HepG2 (cell line): ENCODE results near the gene KIRREL2. TPM values are rescaled to one million over a fixed set of nuclear protein-coding genes. Genes with fewer than 3 reads are reported as not detected.
A peak's percentile ranks its signal among the peaks of the same experiment; 100 is the strongest.

Source experiments
- CCAR2 ChIP-seq: fragments of 200-400 bp; formaldehyde crosslinking; optimal IDR thresholded peaks from 2 replicates; pipeline ENCODE3; 2018; ENCODE audit warnings: low read depth, mild to moderate bottlenecking, low read length, moderate library complexity
- HDAC2 ChIP-seq: sonication (generic); formaldehyde crosslinking; IDR thresholded peaks from 2 replicates; pipeline ENCODE4 v1.4.0; 2020; ENCODE audit warnings: missing genetic modification reagents
- KDM2A ChIP-seq: sonication (generic); formaldehyde crosslinking; IDR thresholded peaks from 2 replicates; pipeline ENCODE4 v1.4.0; 2020; ENCODE audit warnings: low read depth, missing genetic modification reagents, borderline replicate concordance
- MYC ChIP-seq: sonication (generic); formaldehyde crosslinking; IDR thresholded peaks from 2 replicates; pipeline ENCODE4 v1.9.0; 2021; ENCODE audit warnings: missing genetic modification reagents, borderline replicate concordance
- PHF8 ChIP-seq: sonication (generic); formaldehyde crosslinking; IDR thresholded peaks from 2 replicates; pipeline ENCODE4 v1.5.0; 2020; ENCODE audit warnings: missing genetic modification reagents
- SAP130 ChIP-seq: IDR thresholded peaks from 2 replicates; pipeline ENCODE4 v1.6.1; 2016; ENCODE audit warnings: low read depth
- SOX6 ChIP-seq, 2 experiments: fragments of 450-650 bp in 1 of 2; sonication (generic) in 1 of 2; formaldehyde crosslinking in 1 of 2; IDR thresholded peaks; 2 replicates each; pipeline versions ENCODE4 v1.4.0 to v1.6.1; 2017 to 2020; ENCODE audit warnings: antibody characterized with exemption in 1 of 2, mild to moderate bottlenecking in 1 of 2, missing genetic modification reagents in 1 of 2
- SP5 ChIP-seq: IDR thresholded peaks from 2 replicates; pipeline ENCODE4 v1.6.1; 2016; ENCODE audit warnings: low read depth, borderline replicate concordance
- SPEN ChIP-seq: sonication (generic); formaldehyde crosslinking; IDR thresholded peaks from 2 replicates; pipeline ENCODE4 v1.5.1; 2020; ENCODE audit warnings: low read depth, mild to moderate bottlenecking, missing genetic modification reagents
- TBX2 ChIP-seq: sonication (generic); formaldehyde crosslinking; IDR thresholded peaks from 2 replicates; pipeline ENCODE4 v1.5.0; 2020; ENCODE audit warnings: missing genetic modification reagents, mild to moderate bottlenecking, borderline replicate concordance
- THAP11 ChIP-seq: IDR thresholded peaks from 2 replicates; pipeline ENCODE4 v1.6.1; 2016; ENCODE audit warnings: missing biosample characterization, missing genetic modification reagents
- ZFY ChIP-seq: sonication (generic); formaldehyde crosslinking; IDR thresholded peaks from 2 replicates; pipeline ENCODE4 v1.4.0; 2020; ENCODE audit warnings: missing genetic modification reagents
- ZNF225 ChIP-seq: sonication (generic); formaldehyde crosslinking; IDR thresholded peaks from 2 replicates; pipeline ENCODE4 v1.4.0; 2020; ENCODE audit warnings: mild to moderate bottlenecking, missing genetic modification reagents
- ZNF34 ChIP-seq: sonication (generic); formaldehyde crosslinking; IDR thresholded peaks from 2 replicates; pipeline ENCODE4 v1.4.0; 2020; ENCODE audit warnings: mild to moderate bottlenecking, missing genetic modification reagents, borderline replicate concordance
- polyA plus RNA-seq, 8 experiments: library from polyadenylated mRNA; depleted of rRNA in 3 of 8; stranded (reverse) in 7 of 8; unstranded in 1 of 8; fragments of >200 nt; fragmentation: Illumina TruSeq in 4 of 8; extraction: Trizol in 4 of 8; gene quantifications; 2 replicates each; pipeline versions ENCODE4 v1.2.1 to v1.2.3, GENCODE V29; 2011 to 2016; ENCODE audit warnings: low read depth in 4 of 8, missing spikeins in 1 of 8, mixed read lengths in 1 of 8; ENCODE audit not compliant: insufficient read depth in 1 of 8
- total RNA-seq, 5 experiments: library from RNA; depleted of rRNA; stranded (reverse); fragments of >200 nt; fragmentation: Illumina TruSeq; extraction: Trizol; gene quantifications; 2 replicates each; pipeline ENCODE4 v1.2.3, GENCODE V29; 2016; ENCODE audit warnings: low read depth in 1 of 5
- TF ChIP-seq, protein P1 (sequence below): sonication (generic); formaldehyde crosslinking; IDR thresholded peaks from 2 replicates; pipeline ENCODE4 v1.5.0; 2020; ENCODE audit warnings: mild to moderate bottlenecking, missing genetic modification reagents, borderline replicate concordance
- TF ChIP-seq, protein P2 (sequence below): IDR thresholded peaks from 2 replicates; pipeline ENCODE4 v1.6.1; 2012; ENCODE audit warnings: inconsistent platforms
- TF ChIP-seq, protein P3 (sequence below): sonication (generic); formaldehyde crosslinking; IDR thresholded peaks from 2 replicates; pipeline ENCODE4 v1.4.0; 2020; ENCODE audit warnings: missing genetic modification reagents
- TF ChIP-seq, protein P4 (sequence below): IDR thresholded peaks from 2 replicates; pipeline ENCODE4 v1.6.1; 2018; ENCODE audit warnings: missing genetic modification reagents, mild to moderate bottlenecking, missing compliant biosample characterization

KIRREL2 gene
- total and polyA plus RNA-seq, 2 of the 13 experiments (the other 11 are each of a cell fraction or from before 2014, with no cell fraction given): 0.18 to 2.4 TPM

DNA sequence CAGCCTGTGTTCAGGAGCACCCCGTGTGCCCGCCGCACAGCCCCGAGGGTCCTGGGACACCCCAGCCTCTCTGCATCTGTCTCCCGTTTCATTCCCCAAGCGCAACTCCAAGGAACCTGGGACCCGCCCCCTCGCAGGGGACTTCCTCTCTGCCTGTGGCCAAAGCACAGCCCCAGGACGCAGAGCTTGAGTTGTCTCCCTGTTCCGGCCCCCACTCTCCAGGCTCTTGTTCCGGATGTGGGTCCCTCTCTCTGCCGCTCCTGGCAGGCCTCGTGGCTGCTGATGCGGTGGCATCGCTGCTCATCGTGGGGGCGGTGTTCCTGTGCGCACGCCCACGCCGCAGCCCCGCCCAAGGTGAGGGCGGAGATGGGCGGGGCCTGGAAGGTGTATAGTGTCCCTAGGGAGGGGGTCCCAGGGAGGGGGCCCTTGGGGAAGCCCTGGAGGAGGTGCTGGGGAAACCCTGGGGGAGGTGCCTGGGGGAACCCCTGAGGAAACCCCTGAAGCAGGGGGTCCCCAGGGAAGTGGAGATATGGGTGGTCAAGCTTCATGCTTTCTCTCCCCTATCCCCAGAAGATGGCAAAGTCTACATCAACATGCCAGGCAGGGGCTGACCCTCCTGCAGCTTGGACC is 47.0 kb downstream of the KIRREL2 start (continued):
- TF ChIP-seq, protein P1, sequence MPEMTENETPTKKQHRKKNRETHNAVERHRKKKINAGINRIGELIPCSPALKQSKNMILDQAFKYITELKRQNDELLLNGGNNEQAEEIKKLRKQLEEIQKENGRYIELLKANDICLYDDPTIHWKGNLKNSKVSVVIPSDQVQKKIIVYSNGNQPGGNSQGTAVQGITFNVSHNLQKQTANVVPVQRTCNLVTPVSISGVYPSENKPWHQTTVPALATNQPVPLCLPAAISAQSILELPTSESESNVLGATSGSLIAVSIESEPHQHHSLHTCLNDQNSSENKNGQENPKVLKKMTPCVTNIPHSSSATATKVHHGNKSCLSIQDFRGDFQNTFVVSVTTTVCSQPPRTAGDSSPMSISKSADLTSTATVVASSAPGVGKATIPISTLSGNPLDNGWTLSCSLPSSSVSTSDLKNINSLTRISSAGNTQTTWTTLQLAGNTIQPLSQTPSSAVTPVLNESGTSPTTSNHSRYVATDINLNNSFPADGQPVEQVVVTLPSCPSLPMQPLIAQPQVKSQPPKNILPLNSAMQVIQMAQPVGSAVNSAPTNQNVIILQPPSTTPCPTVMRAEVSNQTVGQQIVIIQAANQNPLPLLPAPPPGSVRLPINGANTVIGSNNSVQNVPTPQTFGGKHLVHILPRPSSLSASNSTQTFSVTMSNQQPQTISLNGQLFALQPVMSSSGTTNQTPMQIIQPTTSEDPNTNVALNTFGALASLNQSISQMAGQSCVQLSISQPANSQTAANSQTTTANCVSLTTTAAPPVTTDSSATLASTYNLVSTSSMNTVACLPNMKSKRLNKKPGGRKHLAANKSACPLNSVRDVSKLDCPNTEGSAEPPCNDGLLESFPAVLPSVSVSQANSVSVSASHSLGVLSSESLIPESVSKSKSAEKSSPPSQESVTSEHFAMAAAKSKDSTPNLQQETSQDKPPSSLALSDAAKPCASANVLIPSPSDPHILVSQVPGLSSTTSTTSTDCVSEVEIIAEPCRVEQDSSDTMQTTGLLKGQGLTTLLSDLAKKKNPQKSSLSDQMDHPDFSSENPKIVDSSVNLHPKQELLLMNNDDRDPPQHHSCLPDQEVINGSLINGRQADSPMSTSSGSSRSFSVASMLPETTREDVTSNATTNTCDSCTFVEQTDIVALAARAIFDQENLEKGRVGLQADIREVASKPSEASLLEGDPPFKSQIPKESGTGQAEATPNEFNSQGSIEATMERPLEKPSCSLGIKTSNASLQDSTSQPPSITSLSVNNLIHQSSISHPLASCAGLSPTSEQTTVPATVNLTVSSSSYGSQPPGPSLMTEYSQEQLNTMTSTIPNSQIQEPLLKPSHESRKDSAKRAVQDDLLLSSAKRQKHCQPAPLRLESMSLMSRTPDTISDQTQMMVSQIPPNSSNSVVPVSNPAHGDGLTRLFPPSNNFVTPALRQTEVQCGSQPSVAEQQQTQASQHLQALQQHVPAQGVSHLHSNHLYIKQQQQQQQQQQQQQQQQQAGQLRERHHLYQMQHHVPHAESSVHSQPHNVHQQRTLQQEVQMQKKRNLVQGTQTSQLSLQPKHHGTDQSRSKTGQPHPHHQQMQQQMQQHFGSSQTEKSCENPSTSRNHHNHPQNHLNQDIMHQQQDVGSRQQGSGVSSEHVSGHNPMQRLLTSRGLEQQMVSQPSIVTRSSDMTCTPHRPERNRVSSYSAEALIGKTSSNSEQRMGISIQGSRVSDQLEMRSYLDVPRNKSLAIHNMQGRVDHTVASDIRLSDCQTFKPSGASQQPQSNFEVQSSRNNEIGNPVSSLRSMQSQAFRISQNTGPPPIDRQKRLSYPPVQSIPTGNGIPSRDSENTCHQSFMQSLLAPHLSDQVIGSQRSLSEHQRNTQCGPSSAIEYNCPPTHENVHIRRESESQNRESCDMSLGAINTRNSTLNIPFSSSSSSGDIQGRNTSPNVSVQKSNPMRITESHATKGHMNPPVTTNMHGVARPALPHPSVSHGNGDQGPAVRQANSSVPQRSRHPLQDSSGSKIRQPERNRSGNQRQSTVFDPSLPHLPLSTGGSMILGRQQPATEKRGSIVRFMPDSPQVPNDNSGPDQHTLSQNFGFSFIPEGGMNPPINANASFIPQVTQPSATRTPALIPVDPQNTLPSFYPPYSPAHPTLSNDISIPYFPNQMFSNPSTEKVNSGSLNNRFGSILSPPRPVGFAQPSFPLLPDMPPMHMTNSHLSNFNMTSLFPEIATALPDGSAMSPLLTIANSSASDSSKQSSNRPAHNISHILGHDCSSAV (CRISPR knock-in tag): no peak
- TF ChIP-seq SAP130 (CRISPR knock-in tag) (peak; percentile 79), SP5 (peak; percentile 63; the same call in 1 of the 2 replicates), ZFY (peak; percentile 42; the same call in 1 of the 2 replicates), THAP11 (peak; percentile 66), TBX2 (CRISPR knock-in tag) (peak; percentile 28; the same call in 1 of the 2 replicates), CCAR2 (no peak), PHF8 (CRISPR knock-in tag) (0 out of 2 replicates have a peak, but pooled peaks have one; percentile 22), SPEN (CRISPR knock-in tag) (peak; percentile 23; the same call in 1 of the 2 replicates), MYC (CRISPR knock-in tag) (peak; percentile 63; the same call in 1 of the 2 replicates), HDAC2 (CRISPR knock-in tag) (peak; percentile 45; the same call in 1 of the 2 replicates), KDM2A (CRISPR knock-in tag) (0 out of 2 replicates have a peak, but pooled peaks have one; percentile 33), ZNF34 (CRISPR knock-in tag) (no peak), ZNF225 (no peak), SOX6 (IDR thresholded peaks at IDR 0.05) (no peak), SOX6 (CRISPR knock-in tag; IDR thresholded peaks at IDR 0.05) (no peak)
- TF ChIP-seq, protein P2, sequence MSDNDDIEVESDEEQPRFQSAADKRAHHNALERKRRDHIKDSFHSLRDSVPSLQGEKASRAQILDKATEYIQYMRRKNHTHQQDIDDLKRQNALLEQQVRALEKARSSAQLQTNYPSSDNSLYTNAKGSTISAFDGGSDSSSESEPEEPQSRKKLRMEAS: peak; percentile 68
- TF ChIP-seq, protein P3, sequence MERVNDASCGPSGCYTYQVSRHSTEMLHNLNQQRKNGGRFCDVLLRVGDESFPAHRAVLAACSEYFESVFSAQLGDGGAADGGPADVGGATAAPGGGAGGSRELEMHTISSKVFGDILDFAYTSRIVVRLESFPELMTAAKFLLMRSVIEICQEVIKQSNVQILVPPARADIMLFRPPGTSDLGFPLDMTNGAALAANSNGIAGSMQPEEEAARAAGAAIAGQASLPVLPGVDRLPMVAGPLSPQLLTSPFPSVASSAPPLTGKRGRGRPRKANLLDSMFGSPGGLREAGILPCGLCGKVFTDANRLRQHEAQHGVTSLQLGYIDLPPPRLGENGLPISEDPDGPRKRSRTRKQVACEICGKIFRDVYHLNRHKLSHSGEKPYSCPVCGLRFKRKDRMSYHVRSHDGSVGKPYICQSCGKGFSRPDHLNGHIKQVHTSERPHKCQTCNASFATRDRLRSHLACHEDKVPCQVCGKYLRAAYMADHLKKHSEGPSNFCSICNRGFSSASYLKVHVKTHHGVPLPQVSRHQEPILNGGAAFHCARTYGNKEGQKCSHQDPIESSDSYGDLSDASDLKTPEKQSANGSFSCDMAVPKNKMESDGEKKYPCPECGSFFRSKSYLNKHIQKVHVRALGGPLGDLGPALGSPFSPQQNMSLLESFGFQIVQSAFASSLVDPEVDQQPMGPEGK (CRISPR knock-in tag): peak; percentile 82
- TF ChIP-seq, protein P4, sequence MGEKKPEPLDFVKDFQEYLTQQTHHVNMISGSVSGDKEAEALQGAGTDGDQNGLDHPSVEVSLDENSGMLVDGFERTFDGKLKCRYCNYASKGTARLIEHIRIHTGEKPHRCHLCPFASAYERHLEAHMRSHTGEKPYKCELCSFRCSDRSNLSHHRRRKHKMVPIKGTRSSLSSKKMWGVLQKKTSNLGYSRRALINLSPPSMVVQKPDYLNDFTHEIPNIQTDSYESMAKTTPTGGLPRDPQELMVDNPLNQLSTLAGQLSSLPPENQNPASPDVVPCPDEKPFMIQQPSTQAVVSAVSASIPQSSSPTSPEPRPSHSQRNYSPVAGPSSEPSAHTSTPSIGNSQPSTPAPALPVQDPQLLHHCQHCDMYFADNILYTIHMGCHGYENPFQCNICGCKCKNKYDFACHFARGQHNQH (CRISPR knock-in tag): 0 out of 2 replicates have a peak, but pooled peaks have one; percentile 13
